GM18858 (cell line): Measurements from ENCODE around the gene C5orf47.
"Not testable (repeated sequence)": the region's sequence is repeated elsewhere in the genome, so short reads cannot be mapped to it uniquely, and the experiment has no call there.

Experiments
- ATAC-seq: cut with Tn5 transposase; IDR thresholded peaks from one replicate; pipeline ENCODE4 v1.9.1; 2021; ENCODE audit not compliant: unreplicated experiment

Gene C5orf47

GRCh38 chr5:173969167-173970049 lies 19.6 kb upstream of the C5orf47 start:
- ATAC-seq: no peak

GRCh38 chr5:173970878-173971650 lies 17.9 kb upstream of the C5orf47 start:
- ATAC-seq: no peak

GRCh38 chr5:173971681-173972345 lies 17.2 kb upstream of the C5orf47 start:
- no peak for ATAC-seq

GRCh38 chr5:173972607-173972924 lies 16.4 kb upstream of the C5orf47 start:
- no peak for ATAC-seq

DNA sequence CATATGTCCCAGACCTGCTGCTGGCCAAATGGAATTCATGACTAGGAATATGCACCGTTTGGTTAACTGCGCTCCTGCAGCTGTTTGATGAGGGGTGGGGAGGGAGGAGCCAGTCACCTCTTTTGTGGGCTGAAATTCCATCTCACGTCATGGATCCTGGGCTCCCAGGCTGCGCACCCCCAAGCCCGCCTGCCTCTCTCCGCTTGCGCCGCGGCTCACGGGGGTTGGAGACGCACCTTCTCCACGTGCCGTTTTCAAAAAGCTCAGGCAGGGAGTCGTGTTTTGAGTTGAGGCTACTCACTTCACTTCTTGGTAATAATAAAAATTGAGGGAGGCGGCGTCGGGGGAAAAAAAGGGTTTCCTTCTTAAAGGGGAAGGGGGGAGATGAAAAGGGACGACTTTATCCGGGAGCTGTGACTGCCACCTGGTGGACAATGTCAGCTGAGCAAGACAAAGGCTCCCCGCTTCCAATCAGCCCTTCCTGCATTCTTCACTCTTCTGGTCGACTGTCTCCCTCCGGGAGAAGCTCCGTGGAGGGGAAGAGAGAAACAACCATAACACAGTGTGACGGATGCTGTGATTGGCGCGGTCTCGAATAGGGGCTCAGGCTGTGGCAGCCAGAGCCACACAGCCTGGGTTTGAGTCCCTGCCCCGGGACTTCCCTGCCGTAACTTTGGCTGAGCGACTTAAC lies 15.9 kb upstream of the C5orf47 start:
- no peak for ATAC-seq

GRCh38 chr5:173973616-173973969 lies 15.4 kb upstream of the C5orf47 start:
- no peak for ATAC-seq

DNA sequence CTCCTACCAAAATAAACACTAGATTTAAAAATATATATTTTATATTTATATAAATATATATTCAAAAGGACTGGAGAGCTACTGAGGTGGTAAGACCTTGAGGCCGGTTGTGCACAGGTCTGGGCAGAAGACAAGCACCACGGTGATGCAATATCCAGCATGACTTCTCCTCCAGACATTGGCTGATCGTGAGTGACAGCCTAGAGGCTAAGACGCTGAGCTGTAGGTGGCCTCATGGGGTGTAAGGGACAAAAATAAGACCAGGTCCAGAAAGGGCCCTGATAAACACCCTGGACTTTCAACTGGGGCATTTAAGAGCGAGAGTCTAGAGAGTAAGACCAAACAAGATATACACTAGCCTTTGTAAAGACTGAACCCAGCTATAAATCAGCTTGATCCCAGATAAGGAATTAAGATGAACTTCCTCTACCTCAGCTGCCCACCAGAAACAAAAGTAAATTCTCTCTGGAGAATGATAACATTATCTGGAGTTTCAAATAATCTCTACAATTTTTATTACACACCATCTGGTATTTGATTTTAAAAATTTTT lies 14.2 kb upstream of the C5orf47 start:
- ATAC-seq: no peak

GRCh38 chr5:173981185-173981761 lies 7.7 kb upstream of the C5orf47 start:
- ATAC-seq: no peak

DNA sequence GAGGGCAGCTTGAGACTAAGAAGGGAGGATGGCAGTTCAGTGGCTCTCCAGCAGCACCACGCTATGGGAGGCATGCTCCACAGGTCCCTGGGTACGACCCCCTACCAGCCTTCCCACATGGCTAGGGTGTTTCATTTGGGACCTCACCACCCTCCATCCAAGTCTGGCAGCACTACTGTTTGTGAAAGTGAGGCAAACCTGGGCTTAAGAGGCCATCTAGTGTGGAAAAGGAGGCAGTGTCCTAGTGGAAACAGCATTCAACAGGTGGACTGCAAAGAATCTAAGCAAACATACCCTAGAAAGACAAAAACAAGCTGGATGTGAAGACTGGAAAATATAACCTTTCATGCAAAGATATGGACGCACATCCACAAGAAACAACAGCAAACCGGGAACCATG lies 4.8 kb upstream of the C5orf47 start:
- ATAC-seq: no peak

GRCh38 chr5:173989432-173990082 lies 587 bp downstream of the C5orf47 start:
- no peak for ATAC-seq

DNA sequence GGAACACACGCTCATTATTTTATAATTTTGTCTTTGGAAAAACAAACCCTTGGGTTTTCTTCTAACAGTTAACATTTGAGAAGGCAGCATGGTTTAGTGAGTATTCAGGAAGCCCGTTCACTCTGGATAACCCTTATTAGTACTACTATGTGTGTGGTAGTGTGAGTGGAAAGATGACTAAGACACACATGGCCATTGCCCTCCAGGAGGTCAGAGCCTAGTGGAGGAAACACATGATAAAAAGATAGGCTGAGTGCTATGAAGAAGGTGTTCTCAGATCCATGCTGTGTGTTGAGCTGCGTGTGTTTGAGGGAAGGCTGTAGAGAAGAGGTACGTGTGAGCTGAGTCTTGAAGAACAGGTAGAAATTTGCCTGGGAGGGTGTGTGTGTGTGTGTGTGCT lies 8.4 kb downstream of the C5orf47 start:
- ATAC-seq: no peak

GRCh38 chr5:173998531-173998930 lies 9.6 kb downstream of the C5orf47 start:
- no peak for ATAC-seq

DNA sequence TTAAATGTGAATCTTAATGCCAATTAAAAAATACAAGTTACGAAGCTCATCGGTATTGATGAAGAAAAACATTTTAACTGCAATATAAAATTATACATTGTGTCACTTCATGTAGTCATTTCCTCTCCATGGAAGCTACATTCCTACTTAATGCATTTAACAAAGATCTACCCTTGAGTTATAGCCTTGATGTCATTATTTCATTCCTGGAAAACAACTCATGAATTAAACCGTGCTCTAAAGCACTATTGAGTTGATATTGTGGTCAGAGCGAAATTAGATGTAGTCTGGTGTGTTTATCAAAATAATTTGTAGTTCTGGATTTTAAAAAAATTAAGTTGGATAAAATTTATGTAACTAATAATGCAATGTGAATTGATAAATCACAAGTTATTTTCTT lies 11.1 kb downstream of the C5orf47 start:
- ATAC-seq: no peak

GRCh38 chr5:174003795-174004194 lies 14.8 kb downstream of the C5orf47 start:
- ATAC-seq: no peak

DNA sequence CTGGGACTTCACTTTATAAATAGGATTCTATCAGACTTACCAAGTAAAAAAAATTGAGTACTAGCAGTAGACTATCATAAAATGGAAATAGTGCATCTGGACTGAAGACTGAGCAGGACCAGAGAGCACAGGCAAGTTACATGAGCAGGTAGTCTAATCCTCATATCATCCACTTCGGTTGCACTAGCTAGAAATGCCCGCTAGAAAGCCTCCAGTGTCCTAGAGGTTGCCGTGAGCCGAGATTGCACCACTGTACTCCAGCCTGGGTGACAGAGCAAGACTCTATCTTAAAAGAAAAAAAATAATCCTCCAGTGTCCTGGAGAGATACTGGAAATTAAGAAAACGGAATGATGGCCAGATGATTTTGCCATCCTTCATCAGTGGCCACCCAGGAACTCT lies 20.0 kb downstream of the C5orf47 start:
- ATAC-seq: no peak

DNA sequence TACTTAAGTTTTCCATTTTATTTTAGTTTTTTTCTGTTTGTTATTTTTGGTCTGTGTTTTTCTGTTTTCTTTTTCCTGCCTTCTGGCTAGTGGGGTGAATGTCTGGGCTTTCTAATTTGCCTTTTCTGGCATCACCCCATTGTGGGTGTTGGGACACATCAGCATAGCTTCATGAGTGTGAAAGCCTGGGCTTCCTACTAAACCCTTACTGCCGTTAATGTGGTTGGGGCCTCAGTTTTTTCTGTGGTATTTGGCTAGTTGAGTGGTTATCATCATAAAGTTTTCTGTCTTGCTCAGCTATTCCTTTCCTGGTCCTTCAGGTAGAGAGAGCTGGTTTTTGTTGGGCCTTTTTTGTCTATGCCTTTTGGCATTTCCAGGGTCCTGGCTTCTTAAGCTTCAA lies 21.4 kb downstream of the C5orf47 start:
- no peak for ATAC-seq

- ATAC-seq: no peak
These were observed 22.5 kb downstream of the C5orf47 start for GRCh38 chr5:174011441-174011840.

DNA sequence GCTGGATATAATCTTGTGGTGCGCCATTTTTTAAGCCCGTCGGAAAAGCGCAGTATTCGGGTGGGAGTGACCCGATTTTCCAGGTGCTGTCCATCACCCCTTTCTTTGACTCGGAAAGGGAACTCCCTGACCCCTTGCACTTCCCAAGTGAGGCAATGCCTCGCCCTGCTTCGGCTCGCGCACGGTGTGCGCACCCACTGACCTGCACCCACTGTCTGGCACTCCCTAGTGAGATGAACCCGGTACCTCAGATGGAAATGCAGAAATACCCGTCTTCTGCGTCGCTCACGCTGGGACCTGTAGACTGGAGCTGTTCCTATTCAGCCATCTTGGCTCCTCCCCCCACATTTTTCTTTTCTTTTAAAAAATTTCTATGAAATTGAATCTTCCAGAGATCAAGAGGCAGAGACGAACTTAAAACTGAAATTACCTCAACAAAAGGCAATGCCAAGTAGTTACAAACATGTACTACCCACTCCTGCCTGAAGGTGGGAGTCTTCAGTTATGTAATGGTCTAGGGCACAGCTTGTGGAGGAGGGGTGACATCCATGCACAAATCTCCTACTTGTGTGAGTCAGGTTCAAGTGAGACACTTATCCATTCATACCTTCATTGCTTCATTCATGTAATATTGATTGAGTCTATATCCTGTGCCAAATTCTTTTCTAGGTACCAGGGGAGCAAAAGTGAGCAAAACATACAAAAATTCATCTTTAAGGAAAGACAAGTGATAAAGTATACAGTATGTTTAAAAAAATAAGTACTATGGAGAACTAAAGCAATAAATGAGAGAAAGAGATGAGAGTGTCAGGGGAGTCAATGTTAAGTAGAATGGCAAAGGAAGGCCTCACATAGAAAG lies 31.3 kb downstream of the C5orf47 start:
- not testable (repeated sequence) for ATAC-seq

- no peak for ATAC-seq
These were observed 31.9 kb downstream of the C5orf47 start for GRCh38 chr5:174020928-174021304.
